ENCODE measurements around the gene SEC14L2. TPM values are rescaled to one million over a fixed set of nuclear protein-coding genes. Genes with fewer than 3 reads are reported as not detected.

The SEC14L2 gene
- total RNA-seq, 4 donors from 2014 or later: 3.0 to 8.8 (median 5.0) TPM

DNA sequence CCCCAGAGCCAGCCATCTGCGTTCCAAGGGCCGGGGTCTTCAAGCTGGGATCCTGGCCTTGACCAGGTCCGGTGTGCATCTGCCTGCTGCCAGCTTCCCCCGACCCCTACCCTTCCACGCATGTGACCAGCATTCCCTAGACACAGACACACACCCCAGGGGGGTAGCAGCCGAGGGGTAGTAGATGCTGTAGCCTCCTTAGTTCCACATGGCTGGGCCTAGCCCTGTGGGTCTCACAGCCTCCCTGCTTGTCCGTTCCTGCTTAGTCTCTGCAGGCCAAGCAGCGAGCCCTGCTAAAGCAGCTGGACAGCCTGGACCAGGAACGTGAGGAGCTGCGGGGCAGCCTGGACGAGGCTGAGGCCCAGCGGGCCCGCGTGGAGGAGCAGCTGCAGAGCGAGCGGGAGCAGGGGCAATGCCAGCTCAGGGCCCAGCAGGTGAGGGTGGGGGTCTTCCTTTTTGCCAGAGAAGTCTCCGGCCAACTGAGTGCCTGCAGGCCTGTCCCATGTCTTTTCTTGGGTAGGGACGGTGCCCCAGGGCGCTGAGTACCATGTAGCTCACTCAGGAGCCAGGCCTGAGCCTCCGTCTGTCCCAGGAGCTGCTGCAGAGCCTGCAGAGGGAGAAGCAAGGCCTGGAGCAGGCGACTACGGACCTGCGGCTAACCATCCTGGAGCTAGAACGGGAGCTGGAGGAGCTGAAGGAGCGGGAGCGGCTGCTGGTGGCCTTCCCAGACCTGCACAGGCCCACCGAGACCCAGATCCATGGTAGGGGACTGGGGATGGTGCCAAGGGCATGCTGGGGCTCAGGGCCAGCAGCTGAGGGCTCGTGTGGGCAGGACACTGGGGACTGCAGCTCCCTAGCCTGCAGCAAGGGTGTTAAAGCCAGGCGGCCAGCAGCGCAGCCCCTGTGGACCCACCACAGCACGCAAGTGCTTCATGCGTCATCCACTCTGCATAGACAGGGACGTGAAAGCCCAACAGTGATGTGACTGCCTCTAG, 23.2 kb upstream of the SEC14L2 start:
- TF ChIP-seq, protein P1, sequence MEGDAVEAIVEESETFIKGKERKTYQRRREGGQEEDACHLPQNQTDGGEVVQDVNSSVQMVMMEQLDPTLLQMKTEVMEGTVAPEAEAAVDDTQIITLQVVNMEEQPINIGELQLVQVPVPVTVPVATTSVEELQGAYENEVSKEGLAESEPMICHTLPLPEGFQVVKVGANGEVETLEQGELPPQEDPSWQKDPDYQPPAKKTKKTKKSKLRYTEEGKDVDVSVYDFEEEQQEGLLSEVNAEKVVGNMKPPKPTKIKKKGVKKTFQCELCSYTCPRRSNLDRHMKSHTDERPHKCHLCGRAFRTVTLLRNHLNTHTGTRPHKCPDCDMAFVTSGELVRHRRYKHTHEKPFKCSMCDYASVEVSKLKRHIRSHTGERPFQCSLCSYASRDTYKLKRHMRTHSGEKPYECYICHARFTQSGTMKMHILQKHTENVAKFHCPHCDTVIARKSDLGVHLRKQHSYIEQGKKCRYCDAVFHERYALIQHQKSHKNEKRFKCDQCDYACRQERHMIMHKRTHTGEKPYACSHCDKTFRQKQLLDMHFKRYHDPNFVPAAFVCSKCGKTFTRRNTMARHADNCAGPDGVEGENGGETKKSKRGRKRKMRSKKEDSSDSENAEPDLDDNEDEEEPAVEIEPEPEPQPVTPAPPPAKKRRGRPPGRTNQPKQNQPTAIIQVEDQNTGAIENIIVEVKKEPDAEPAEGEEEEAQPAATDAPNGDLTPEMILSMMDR (IDR thresholded peaks at IDR 0.05): no peak
- DNase-seq (ENCODE audit: low spot score) (no peak), ATAC-seq (ENCODE audit: low FRiP score) (no peak)

DNA sequence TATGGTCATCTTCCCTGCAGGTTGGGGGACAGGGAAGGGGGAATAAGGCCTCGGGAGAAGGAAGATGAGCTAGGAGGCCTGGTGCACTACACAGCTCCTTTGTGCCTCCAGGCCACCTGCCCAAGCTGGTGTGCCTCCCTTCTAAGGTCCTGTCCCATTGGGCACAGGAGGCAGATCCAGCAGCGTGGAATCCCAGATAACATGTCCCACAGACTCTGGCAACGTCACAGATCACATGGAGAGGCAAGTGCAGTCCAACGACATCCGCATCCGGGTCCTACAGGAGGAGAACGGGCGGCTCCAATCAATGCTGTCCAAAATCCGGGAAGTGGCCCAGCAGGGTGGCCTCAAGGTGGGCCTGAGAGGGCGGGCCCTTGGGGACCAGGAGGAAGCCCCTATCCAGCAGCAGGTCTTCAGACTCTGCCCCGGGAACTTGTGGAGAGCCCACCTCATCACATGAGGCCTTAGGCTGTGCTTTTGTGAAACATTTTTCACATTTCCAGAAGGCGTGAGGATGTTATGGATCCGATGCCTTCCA, 21.4 kb upstream of the SEC14L2 start:
- DNase-seq (ENCODE audit: low spot score) (no peak), ATAC-seq (ENCODE audit: low FRiP score) (no peak)
- TF ChIP-seq, protein P1 (IDR thresholded peaks at IDR 0.05): no peak

- ATAC-seq (ENCODE audit: low FRiP score) (no peak), DNase-seq (ENCODE audit: low spot score) (no peak)
- TF ChIP-seq, protein P1 (IDR thresholded peaks at IDR 0.05): no peak
Observed at GRCh38 chr22:30380011-30380410, 16.8 kb upstream of the SEC14L2 start.

- TF ChIP-seq, protein P1 (IDR thresholded peaks at IDR 0.05): no peak
- ATAC-seq (ENCODE audit: low FRiP score) (no peak), DNase-seq (ENCODE audit: low spot score) (no peak)
Observed at GRCh38 chr22:30381264-30381663, 15.6 kb upstream of the SEC14L2 start.

DNA sequence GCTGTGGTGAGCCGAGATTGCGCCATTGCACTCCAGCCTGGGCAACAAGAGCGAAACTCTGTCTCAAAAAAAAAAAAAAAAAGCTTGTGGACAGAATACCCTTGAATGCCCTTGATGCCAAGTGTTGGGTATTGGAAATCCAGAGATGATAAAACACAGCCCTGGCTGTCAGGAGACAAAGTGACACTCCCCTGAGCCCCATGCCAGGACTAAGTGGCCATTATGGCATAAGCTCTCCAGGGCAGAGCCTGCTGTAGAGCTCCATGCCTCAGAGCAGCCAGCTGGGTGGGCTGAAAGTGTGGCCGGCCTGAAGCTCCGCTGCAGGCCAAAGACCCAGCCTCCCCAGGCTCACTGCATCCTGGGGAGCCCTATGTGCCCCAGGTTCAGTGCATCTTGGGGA, 14.5 kb upstream of the SEC14L2 start:
- DNase-seq (ENCODE audit: low spot score) (no peak), ATAC-seq (ENCODE audit: low FRiP score) (no peak)
- TF ChIP-seq, protein P1 (IDR thresholded peaks at IDR 0.05): no peak

GRCh38 chr22:30383061-30383460, 13.8 kb upstream of the SEC14L2 start:
- TF ChIP-seq, protein P1 (IDR thresholded peaks at IDR 0.05): no peak
- no peak for ATAC-seq (ENCODE audit: low FRiP score)
- no peak for DNase-seq (ENCODE audit: low spot score)

Data from omental fat pad (tissue), 4 donors.